HUDEP-2 (cell line): Measurements from ENCODE around the gene LEKR1.

Source experiments
- DNase-seq, 76 experiments: peaks; one replicate each; lab custom pipeline; 2025; ENCODE audit not compliant: unreplicated experiment in 76 of 76; lab: John Stamatoyannopoulos, UW

Gene LEKR1

DNA sequence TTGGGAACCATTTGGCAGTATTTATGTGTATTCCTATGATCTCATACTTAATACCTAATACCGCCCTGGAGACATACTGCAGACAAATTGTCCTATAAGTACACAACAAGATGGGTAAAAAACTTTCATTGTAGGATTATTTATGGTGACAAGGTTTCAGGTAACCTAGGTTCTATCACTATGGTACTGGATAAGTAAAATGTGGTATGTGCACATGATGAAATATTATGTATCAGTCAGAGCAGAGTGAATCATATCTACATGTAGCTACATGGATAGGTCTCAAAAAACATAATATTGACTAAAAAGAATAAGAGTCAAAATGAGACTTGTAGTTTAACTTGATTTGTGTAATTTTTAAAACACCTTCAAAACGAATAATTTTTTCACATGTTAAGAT lies 147.8 kb downstream of the LEKR1 start:
- no peak for DNase-seq

DNA sequence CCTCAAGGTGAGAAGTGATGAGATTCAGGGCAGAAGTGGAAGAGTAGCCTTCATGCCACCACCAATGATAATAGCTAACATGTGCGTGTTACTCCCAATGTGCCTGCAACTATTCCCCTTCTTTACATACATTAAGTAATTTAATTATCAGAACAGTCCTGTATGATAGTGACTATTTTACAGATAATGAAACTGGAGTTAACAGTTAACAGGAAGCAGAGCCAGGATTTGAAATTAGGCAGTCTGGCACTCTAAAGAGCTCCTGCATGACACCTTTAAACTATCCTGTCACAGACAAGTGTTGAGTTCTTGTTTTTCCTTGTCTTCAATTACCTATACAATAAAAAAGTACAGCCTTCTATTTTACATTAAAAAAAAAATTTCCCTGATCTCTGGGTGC lies 148.8 kb downstream of the LEKR1 start:
- DNase-seq, result no peak

DNA sequence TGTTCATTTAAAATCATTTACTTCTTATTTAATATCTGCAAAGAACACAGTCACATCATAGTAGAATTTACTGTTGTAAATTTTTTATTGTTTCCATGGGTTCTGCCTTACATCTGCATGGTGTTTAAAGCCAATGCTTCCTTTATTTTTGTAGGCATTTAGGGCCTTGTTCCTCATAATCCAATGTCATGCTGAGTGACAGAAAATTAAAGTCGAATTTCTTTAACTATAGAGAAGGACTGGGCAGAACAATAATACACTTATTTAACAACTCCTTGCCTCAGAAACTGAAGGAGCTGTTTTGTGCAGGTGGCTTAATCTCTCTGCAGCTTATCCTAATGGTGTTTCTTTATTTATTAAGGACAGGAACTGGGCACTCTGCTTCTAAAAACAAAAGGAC lies 149.6 kb downstream of the LEKR1 start:
- DNase-seq, result no peak

DNA sequence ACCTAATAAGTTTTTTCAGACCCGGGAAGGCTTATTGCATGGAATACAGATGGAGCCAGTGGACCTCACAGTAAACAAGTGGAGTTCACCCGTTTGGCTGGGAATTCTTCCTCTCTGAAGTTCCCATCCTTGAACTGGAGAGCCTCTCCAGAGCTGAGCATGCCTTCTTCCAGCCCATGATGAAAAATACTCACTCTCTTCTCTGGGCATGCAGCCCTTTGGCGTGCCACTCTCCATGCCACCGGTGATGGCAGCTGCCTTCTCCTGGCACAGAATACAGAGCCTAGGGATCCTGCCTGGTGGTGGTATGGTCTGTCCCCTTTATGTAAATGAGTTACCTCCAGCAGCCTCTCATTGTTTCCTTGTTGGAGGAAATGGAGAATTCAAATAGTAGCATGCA lies 150.8 kb downstream of the LEKR1 start:
- no peak for DNase-seq

DNA sequence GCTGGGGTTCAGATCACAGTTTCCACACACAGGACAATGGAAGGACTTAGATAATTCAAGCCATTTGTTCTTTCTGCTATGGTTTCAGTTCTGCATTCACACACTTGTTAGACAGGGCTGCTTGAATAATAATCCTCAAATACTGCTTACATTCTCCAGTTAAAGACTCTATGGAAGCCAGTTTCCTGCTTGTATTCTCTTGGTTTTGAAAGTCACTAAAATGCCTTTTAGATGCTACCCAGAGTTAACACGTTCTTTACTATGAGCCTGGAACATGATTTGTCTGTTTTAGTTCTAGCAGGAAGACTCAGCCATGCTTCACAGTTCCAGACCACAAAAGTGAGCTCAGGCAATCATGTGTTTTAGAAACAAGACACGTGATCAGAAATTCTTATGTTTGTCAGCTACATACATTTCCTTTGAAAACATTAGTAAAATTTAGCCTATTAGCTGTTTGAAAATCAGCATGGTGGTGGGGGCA lies 152.4 kb downstream of the LEKR1 start:
- DNase-seq, result no peak

DNA sequence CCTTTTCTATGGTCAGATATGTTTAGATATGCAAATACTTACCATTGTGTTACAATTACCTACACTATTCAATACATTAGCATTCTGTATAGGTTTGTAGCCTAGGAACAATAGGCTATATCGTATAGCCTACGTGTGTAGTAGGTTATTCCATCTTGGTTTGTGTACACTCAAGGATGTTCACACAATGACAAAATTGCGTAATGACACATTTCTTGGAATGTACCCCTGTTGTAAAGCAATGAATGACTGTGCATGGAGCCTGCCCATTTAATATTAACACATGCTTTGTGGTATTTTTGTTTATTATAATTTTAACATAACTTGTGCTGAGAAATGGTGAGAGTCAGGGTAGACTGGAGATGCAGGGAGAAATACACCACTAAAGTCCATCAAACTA lies 154.9 kb downstream of the LEKR1 start:
- no peak for DNase-seq

DNA sequence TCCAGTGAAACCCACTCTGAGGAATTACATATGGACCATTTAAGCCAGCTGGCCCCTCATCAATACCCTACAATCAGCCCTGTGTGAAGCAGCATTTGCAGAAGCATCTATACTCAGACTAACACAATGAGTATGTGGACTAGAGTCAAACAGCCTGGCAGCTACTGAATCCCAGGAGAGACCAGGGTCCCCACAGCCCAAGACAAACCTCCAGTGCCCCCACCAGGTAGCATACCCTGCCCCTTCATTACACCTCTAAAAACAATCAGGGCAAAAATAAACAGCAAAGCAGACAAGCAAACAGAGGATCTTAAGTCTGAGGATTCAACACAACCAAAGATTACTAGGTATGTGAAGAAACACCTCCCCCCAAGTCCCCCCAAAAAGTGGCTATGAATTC lies 157.4 kb downstream of the LEKR1 start:
- DNase-seq, result no peak

DNA sequence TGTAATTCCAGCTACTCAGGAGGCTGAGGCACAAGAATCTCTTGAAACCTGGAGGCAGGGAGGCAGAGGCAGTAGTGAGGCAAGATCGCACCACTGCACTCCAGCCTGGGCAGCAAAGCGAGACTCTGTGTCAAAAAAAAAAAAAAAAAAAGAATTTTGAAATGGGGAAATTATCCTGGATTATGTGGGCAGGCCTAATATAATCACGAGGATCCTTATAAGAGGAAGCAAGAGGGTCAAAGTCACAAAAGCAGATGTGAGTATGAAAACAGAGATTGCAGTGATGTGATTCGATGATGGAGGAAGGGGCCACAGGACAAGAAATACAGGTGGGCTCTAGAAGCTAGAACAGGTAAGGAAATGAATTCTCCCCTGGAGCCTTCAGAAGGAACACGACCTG lies 159.6 kb downstream of the LEKR1 start:
- DNase-seq, result no peak

DNA sequence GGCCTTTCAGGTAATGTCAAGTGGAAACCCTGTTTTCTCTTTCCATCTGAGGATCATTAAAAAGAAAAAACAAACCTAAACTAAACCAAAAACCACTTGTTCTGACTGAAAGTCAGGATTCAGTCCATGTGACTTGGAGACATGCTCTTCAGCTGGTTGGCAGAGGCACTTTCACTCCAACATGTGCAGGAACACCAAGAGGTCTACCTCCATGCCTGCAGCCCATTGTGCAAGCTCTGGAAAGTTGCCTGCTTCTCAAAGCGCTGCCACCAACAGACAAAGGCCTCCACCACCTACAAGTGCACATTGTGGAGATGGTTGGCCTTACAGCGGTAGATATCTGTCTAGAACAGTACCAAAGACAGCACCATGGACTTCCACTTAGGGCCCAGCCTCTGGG lies 161.8 kb downstream of the LEKR1 start:
- DNase-seq, result no peak

DNA sequence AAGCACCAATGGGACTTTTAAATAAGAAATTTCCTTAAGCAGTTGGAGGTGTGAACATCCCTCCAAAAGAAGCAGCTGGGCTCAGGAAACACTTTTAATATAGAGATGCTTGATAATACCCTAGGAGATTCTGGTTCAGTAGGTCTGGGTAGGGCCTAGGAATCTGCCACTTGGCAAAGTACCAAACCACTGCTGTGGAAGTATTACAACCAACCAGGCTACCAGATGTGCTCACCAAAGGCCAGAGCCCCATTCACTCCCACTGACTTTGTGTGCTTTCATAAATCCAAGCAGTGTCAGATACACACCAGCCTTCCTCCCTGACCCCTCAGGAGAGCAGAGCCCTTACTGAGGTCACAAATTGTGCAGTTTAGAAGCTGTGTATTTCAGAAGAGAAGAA lies 171.2 kb downstream of the LEKR1 start:
- DNase-seq, result no peak

DNA sequence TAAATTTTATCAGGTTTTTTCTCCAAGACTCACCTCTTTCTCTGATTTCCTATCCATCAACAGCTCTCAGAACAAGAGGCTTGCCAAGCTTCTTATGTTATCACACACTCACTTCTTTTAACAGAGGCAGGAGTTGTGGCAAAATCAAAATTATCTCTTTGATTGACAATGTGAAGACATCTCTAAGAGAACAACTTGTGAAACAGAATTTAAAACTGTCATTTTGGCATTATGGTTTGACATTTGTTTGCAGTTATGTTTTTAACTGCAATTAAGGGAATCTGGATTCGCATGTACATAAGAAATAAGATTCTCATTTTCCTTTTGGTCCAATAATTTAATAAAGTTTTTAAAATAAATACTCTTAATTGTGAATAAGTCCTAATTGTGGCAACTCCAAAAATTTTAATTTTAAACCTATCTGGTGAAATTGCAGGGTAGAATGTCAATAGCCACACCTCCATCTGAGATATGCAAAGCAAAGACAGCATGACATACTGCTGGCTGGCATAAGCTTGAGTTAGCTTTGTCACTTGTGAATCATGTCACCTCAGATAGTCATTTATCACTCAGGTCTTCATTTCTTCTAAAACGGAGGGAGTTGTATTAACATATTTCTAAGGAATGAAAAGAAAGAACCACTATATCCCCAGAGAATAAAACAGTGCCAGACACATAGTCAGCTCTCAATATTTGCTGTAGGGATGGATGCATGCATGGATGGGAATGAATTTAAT lies 175.2 kb downstream of the LEKR1 start:
- no peak for DNase-seq

DNA sequence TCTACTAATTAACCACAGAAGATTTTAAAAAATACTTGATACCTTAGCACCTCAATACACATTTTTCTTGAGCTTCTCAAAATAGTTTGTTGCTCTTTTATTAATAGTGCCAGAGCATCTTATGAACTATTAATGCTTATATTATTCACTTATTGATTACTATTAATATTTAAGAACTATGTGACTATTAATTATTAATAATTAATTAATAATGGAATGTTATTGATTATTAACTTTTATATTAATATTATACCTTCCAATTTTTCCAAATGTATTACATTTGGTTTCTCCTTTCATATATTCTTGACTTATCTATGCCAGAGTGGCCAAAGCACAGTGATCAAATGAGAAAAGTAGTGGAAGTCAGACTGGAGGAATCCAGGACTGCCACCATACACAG lies 195.5 kb downstream of the LEKR1 start:
- DNase-seq, result no peak

DNA sequence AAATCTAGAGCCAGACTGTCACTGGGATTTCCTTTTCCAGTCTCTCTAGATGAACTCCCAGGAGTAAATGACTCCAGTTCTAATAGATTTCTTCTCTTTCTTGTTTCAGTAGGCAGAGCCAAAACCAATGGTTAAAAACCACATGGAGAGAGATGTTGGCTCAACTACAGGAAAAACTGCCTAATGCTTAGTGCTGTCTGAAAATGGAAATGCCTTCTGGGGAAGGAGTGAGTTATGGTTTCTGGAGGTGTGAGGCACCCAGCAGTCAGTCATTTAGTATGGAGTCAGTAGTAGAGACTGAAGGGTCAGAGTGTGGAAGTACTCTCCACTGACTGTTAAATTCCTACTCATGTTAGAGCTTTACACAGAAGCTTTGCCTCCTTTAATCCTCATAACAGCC lies 197.1 kb downstream of the LEKR1 start:
- no peak for DNase-seq

DNA sequence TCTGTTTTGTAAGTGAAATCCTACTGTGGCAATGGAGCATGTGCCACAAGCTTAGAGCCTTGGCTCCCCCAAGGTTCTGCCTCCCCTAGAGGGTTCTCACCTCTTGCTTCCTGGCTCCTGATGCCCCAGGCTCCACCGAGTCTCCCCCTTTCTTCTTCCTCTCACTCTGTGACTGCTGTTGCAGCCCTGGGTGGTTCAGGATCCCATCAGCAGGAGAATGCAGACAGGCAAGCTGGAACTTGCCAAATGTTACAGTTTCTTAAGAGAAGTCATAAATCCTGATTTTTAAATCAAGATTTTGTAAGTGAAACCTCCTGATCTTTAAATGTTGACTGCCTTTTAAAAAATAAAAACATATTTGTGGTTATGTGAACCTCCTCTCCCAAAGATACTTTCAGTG lies 199.9 kb downstream of the LEKR1 start:
- DNase-seq, result no peak

DNA sequence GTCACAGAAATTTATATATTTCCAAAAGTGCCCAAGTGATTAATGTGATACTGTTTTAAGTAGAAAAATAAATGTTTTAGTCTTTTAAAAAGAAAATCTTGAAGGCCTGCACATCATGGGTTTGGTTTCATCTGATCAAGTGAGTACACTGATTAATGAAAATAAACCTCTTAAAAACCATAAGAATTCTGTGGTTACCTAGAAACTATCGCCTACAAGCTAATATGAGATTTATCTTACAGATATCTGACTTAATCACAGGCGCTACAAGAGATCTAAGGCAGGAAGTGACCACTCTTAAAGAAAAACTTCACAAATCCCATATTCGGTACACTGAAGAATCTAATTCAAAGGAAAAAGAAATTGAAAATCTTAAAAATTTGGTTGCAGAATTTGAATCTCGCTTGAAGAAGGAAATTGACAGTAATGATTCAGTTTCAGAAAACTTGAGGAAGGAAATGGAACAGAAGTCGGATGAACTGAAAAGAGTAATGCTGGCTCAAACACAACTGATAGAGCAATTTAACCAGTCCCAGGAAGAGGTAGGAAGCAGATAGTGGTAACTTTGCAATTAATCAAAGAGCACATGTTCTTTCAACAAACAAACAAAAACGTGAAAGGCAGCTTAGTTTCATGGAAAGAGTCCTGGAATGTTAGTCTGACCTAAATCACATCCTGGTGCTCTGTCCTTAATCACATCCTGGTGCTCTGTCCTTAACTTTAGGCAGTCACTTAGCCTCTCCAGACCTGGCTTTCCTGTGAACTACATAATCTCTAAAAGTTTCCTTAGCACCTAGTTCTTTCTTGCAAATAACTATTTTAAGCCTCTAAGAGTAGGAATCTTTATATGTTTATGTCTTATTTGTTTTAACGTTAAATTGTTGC lies 201.9 kb downstream of the LEKR1 start:
- no peak for DNase-seq

DNA sequence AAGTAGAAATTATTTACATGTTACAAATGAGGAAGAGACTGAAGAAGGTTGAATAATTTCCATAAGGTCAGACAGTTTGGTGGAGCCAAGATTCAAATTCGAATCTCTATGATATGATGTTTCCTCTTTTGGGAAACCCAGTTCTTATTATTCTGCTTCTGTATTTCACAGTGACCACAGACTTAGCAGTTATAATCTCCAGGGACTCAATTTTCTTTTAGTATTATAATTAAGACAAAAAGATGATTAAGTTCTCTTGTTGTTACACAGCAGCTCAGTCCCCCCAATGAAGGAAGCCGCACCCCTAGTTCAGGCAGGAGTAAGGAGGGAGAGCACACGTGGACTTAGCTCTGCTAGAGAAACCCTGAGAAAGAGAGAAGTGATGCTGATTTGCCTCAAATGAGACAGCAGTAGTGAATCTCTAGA lies 203.2 kb downstream of the LEKR1 start:
- no peak for DNase-seq

DNA sequence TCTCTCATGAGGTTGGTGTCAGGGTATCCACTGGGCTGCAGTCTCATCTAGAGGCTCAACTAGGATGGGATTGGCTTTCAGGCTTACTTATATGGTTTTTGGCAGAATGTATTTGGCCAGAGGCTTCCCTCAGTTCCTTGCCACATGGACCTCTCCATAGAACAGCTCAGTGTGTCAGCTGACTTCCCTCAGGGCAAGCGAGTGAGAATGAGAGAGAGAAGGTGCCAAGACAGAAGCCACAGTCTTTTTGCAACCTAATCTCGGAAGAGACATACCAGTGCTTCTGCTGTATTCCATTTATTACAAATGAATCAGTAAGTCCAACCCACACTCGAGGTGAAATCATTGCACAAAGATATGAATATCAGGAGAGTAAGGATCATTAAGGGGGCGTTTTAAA lies 204.6 kb downstream of the LEKR1 start:
- DNase-seq, result no peak

DNA sequence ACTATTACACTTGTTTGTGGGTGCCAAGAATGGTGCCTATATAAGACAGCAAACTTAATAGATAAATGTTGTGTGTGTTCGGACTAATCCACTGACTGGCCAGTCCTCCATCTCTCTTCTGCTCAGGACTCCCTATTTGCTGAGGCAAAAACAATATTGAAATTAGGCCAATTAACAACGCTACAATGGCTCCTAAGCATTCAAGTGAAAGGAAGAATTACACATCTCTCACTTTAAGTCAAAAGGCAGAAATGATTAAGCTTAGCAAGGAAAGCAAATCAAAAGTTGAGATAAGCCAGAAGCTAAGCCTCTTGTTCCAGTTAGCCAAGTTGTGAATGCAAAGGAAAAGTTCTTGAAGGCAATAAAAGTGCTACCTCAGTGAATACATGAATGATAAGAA lies 206.8 kb downstream of the LEKR1 start:
- DNase-seq, result no peak

DNA sequence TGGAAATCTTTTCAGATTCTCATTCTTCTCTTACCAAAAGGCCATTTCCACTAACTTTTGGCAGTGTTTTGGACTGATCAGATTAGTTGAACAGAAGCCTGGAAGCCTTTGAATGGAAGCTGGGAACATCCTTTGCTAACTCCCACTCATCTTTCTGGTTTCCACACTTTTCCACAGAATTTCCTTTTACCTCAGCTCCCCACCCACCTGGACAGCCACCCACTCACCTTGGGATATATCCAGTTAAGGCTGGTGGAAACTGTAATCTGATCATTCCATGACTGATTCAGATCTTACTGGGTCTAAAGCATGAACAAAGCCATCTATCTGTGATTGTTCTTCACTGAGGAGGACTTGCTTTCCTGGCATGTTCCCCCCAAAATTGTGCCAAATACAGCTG lies 214.3 kb downstream of the LEKR1 start:
- DNase-seq, result no peak

DNA sequence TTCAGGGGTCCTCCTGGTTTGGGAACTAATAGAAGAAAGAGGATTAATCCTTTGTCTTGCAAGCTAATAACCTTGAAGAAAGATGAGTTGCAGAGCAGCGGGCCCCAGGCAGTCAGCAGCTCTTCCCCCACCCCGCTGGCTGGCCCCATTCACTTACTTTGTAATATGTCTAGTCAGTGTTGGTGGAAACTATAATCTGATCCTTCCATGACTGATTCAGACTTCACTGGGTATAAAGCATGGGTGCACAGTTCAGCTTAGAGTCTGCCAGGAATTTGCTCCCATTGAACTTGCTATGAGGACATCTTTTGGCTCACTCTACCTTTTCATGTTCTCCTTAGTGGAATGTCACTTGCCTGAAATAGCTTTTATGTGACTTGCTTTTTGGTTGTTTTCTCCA lies 216.1 kb downstream of the LEKR1 start:
- no peak for DNase-seq

DNA sequence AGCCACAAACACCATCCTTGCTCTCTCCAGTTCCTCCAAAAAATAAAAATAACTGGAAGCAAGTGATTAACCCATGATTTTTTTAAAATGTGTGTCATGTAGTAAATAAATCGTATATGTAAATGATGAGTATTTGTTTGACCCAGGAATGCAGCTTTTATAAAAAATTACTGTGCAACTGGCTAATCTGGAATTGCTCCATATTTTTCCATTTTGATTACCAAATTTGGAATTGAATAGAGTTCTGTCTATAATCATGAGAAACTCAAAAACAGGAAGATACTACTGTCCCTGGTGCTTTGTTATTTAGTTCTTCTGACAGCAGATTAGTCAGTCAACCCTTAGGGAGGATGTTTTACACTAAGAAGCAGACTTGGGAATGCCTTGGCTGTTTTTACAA lies 217.6 kb downstream of the LEKR1 start:
- no peak for DNase-seq

DNA sequence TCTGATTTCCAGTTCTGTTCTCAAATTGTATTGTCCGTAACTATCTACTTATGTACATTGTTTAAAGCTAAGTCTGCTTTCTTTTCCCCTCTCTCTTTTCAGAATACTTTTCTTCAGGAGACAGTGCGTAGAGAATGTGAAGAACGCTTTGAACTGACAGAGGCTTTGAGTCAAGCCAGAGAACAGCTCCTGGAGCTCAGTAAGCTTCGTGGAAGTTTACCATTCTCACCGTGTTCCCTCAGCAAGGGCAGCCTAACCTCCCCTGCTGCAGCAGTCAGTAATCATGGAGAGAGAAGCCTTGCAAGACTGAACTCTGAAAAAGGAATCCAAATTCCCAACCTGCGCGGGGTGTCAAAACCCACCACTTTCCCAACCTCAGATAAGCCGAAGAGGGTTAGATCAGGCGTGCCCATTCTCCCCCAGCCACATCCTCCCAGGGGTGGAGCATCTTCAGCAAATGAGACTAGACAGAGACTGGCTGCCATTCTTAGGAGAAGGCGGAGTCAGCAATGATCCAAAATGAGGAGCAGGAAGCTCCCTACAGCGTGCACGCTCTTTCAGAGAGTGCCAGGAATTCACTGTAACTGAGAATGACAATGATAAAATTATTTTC lies 219.2 kb downstream of the LEKR1 start:
- DNase-seq, result no peak
